ENCODE measurements around the gene RPSA.

The RPSA gene

GRCh38 chr3:39460677-39461076 lies 54.2 kb downstream of the RPSA start:
- DNase-seq: no peak
